Measurements from ENCODE around the gene WNT16.

The WNT16 gene

GRCh38 chr7:121344497-121344896 lies 15.7 kb downstream of the WNT16 start:
- no peak for DNase-seq
- Mint-ChIP-seq H3K27me3 (no peaks in the 10 kb centered on the region), H3K27ac (no peak overlapping the region), H3K9me3 (no peaks in the 10 kb centered on the region), H3K4me1 (ENCODE audit: low read depth) (no peaks in the 10 kb centered on the region), H3K36me3 (ENCODE audit: low read depth) (peaks cover 35% of the 10 kb centered on the region), H3K4me3 (no peak overlapping the region)

- Mint-ChIP-seq H3K4me1 (ENCODE audit: low read depth) (no peaks in the 10 kb centered on the region), H3K4me3 (no peak overlapping the region), H3K9me3 (no peaks in the 10 kb centered on the region), H3K36me3 (ENCODE audit: low read depth) (peaks cover 68% of the 10 kb centered on the region), H3K27ac (no peak overlapping the region), H3K27me3 (no peaks in the 10 kb centered on the region)
- no peak for DNase-seq
These were observed 22.9 kb downstream of the WNT16 start for GRCh38 chr7:121351682-121352081.

GRCh38 chr7:121352323-121352722 lies 23.5 kb downstream of the WNT16 start:
- H3K4me3 Mint-ChIP-seq = no peak overlapping the region
- H3K27me3 Mint-ChIP-seq = no peaks in the 10 kb centered on the region
- no peaks in the 10 kb centered on the region for H3K4me1 Mint-ChIP-seq (ENCODE audit: low read depth)
- no peaks in the 10 kb centered on the region for H3K9me3 Mint-ChIP-seq
- peaks cover 68% of the 10 kb centered on the region for H3K36me3 Mint-ChIP-seq (ENCODE audit: low read depth)
- no peak overlapping the region for H3K27ac Mint-ChIP-seq
- DNase-seq = no peak

- H3K4me1 Mint-ChIP-seq (ENCODE audit: low read depth) = no peaks in the 10 kb centered on the region
- no peaks in the 10 kb centered on the region for H3K27me3 Mint-ChIP-seq
- H3K4me3 Mint-ChIP-seq = no peak overlapping the region
- DNase-seq = no peak
- H3K36me3 Mint-ChIP-seq (ENCODE audit: low read depth) = peaks cover 83% of the 10 kb centered on the region
- H3K27ac Mint-ChIP-seq = no peak overlapping the region
- no peaks in the 10 kb centered on the region for H3K9me3 Mint-ChIP-seq
These were observed 26.8 kb downstream of the WNT16 start for GRCh38 chr7:121355574-121355973.

- Mint-ChIP-seq H3K4me1 (ENCODE audit: low read depth) (no peaks in the 10 kb centered on the region), H3K4me3 (no peak overlapping the region), H3K27ac (no peak overlapping the region), H3K9me3 (no peaks in the 10 kb centered on the region), H3K27me3 (no peaks in the 10 kb centered on the region), H3K36me3 (ENCODE audit: low read depth) (peaks cover 84% of the 10 kb centered on the region)
- no peak for DNase-seq
These were observed 31.8 kb downstream of the WNT16 start for GRCh38 chr7:121360564-121360963.

- Mint-ChIP-seq H3K9me3 (no peaks in the 10 kb centered on the region), H3K4me3 (no peak overlapping the region), H3K27ac (no peak overlapping the region), H3K27me3 (no peaks in the 10 kb centered on the region), H3K36me3 (ENCODE audit: low read depth) (peaks cover 88% of the 10 kb centered on the region), H3K4me1 (ENCODE audit: low read depth) (peaks cover 27% of the 10 kb centered on the region)
- no peak for DNase-seq
These were observed 38.1 kb downstream of the WNT16 start for GRCh38 chr7:121366852-121367431.

- Mint-ChIP-seq H3K27me3 (no peaks in the 10 kb centered on the region), H3K4me1 (ENCODE audit: low read depth) (peaks cover 39% of the 10 kb centered on the region), H3K27ac (peak overlapping the region; percentile 67), H3K4me3 (no peak overlapping the region), H3K36me3 (ENCODE audit: low read depth) (peaks cover 77% of the 10 kb centered on the region), H3K9me3 (no peaks in the 10 kb centered on the region)
- DNase-seq = no peak
These were observed 40.7 kb downstream of the WNT16 start for GRCh38 chr7:121369462-121369861.

GRCh38 chr7:121371367-121371766 lies 42.6 kb downstream of the WNT16 start:
- Mint-ChIP-seq H3K4me1 (ENCODE audit: low read depth) (peaks cover 44% of the 10 kb centered on the region), H3K36me3 (ENCODE audit: low read depth) (peaks cover 80% of the 10 kb centered on the region), H3K9me3 (no peaks in the 10 kb centered on the region), H3K27ac (peak overlapping the region; percentile 76), H3K4me3 (no peak overlapping the region), H3K27me3 (no peaks in the 10 kb centered on the region)
- no peak for DNase-seq

- H3K4me1 Mint-ChIP-seq (ENCODE audit: low read depth) = peaks cover 44% of the 10 kb centered on the region
- H3K9me3 Mint-ChIP-seq = no peaks in the 10 kb centered on the region
- H3K36me3 Mint-ChIP-seq (ENCODE audit: low read depth) = peaks cover 80% of the 10 kb centered on the region
These were observed 43.1 kb downstream of the WNT16 start for GRCh38 chr7:121371883-121372282.

GRCh38 chr7:121372376-121373010 lies 43.7 kb downstream of the WNT16 start:
- H3K36me3 Mint-ChIP-seq (ENCODE audit: low read depth) = peaks cover 81% of the 10 kb centered on the region
- H3K9me3 Mint-ChIP-seq = no peaks in the 10 kb centered on the region
- no peak for DNase-seq
- peak overlapping the region; percentile 3 for H3K4me3 Mint-ChIP-seq
- peaks cover 48% of the 10 kb centered on the region for H3K4me1 Mint-ChIP-seq (ENCODE audit: low read depth)
- peak overlapping the region; percentile 85 for H3K27ac Mint-ChIP-seq
- no peaks in the 10 kb centered on the region for H3K27me3 Mint-ChIP-seq

More at GRCh38 chr7:121371883-121372282, 43.1 kb downstream of the WNT16 start:
- Mint-ChIP-seq H3K27ac (peak overlapping the region; percentile 76), H3K4me3 (no peak overlapping the region), H3K27me3 (no peaks in the 10 kb centered on the region)
- DNase-seq = no peak

GRCh38 chr7:121373177-121373576 lies 44.4 kb downstream of the WNT16 start:
- Mint-ChIP-seq H3K9me3 (no peaks in the 10 kb centered on the region), H3K4me3 (no peak overlapping the region), H3K27ac (peak overlapping the region; percentile 62), H3K27me3 (no peaks in the 10 kb centered on the region), H3K36me3 (ENCODE audit: low read depth) (peaks cover 82% of the 10 kb centered on the region), H3K4me1 (ENCODE audit: low read depth) (peaks cover 45% of the 10 kb centered on the region)
- no peak for DNase-seq

- DNase-seq = no peak
- no peak overlapping the region for H3K4me3 Mint-ChIP-seq
- peak overlapping the region; percentile 47 for H3K27ac Mint-ChIP-seq
- H3K4me1 Mint-ChIP-seq (ENCODE audit: low read depth) = peaks cover 35% of the 10 kb centered on the region
- no peaks in the 10 kb centered on the region for H3K27me3 Mint-ChIP-seq
- no peaks in the 10 kb centered on the region for H3K9me3 Mint-ChIP-seq
- peaks cover 78% of the 10 kb centered on the region for H3K36me3 Mint-ChIP-seq (ENCODE audit: low read depth)
These were observed 48.2 kb downstream of the WNT16 start for GRCh38 chr7:121376979-121377378.

GRCh38 chr7:121379930-121380329 lies 51.1 kb downstream of the WNT16 start:
- Mint-ChIP-seq H3K27ac (no peak overlapping the region), H3K4me1 (ENCODE audit: low read depth) (peaks cover 44% of the 10 kb centered on the region), H3K27me3 (no peaks in the 10 kb centered on the region), H3K4me3 (no peak overlapping the region), H3K9me3 (no peaks in the 10 kb centered on the region), H3K36me3 (ENCODE audit: low read depth) (peaks cover 82% of the 10 kb centered on the region)
- no peak for DNase-seq

GRCh38 chr7:121382473-121382872 lies 53.7 kb downstream of the WNT16 start:
- Mint-ChIP-seq H3K4me1 (ENCODE audit: low read depth) (peaks cover 57% of the 10 kb centered on the region), H3K4me3 (no peak overlapping the region), H3K27ac (no peak overlapping the region), H3K27me3 (no peaks in the 10 kb centered on the region), H3K9me3 (no peaks in the 10 kb centered on the region), H3K36me3 (ENCODE audit: low read depth) (peaks cover 61% of the 10 kb centered on the region)
- DNase-seq = no peak

- Mint-ChIP-seq H3K36me3 (ENCODE audit: low read depth) (peaks cover 52% of the 10 kb centered on the region), H3K27ac (no peak overlapping the region), H3K4me1 (ENCODE audit: low read depth) (peaks cover 63% of the 10 kb centered on the region), H3K9me3 (no peaks in the 10 kb centered on the region), H3K4me3 (no peak overlapping the region), H3K27me3 (no peaks in the 10 kb centered on the region)
- no peak for DNase-seq
These were observed 54.6 kb downstream of the WNT16 start for GRCh38 chr7:121383235-121383910.
